Neural progenitor cell (in vitro differentiated cells): ENCODE data around the gene UBE2L3.

Source experiments
- CTCF ChIP-seq: fragments of 200-600 bp; sonication (generic); IDR thresholded peaks from 2 replicates; pipeline ENCODE4 v1.5.1; 2017; ENCODE audit warnings: antibody characterized with exemption, mild to moderate bottlenecking
- EZH2 ChIP-seq: fragments of 200-600 bp; sonication (generic); IDR thresholded peaks from 2 replicates; pipeline ENCODE4 v1.6.1; 2017; ENCODE audit warnings: antibody characterized with exemption, mild to moderate bottlenecking, moderate library complexity
- EZH2phosphoT487 ChIP-seq: fragments of 200-600 bp; sonication (generic); IDR thresholded peaks from 2 replicates; pipeline ENCODE4 v1.6.1; 2017; ENCODE audit warnings: antibody characterized with exemption

- TF ChIP-seq CTCF (no peak), EZH2 (no peak), EZH2phosphoT487 (no peak)
These were observed 27.4 kb downstream of the UBE2L3 start for GRCh38 chr22:21594865-21595452.
